HG02763 (cell line): ENCODE data around the gene HERC2.
"Not testable (repeated sequence)": the region's sequence is repeated elsewhere in the genome, so short reads cannot be mapped to it uniquely, and the experiment has no call there.

Source experiments
- ATAC-seq: cut with Tn5 transposase; IDR thresholded peaks from one replicate; pipeline ENCODE4 v1.9.1; 2021; ENCODE audit warnings: mild to moderate bottlenecking, moderate library complexity; ENCODE audit not compliant: unreplicated experiment

Gene HERC2

GRCh38 chr15:28322129-28322588 is at the start of gene HERC2:
Gene HERC2 (minus strand): TSS chr15:28322179. CDS start chr15:28321433, 746 bp downstream.
- not testable (repeated sequence) for ATAC-seq

DNA sequence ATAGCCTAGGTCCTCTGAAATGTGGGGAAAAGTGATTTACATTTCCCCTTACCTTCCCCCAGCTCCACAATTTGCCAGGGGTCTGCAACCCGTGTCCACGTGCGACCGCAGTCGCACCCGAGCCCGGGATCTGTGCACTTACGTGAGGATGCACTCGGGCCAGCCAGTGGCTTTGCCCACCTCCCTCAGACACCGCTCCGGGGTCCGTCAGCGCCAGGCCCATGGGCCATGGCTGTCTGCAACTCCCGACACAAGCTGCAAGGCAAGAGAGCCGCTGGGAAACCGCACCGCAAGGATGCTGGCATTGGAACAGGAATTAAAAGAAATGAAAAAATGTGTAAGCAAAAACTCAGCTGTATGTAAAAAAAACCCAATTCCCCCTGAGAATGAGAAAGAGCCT is 43.5 kb upstream of the HERC2 start:
- not testable (repeated sequence) for ATAC-seq

- ATAC-seq, result not testable (repeated sequence)
Observed at GRCh38 chr15:28357984-28358383, 36.0 kb upstream of the HERC2 start, which contains the start of gene GOLGA6L24. Gene GOLGA6L24 (minus strand): TSS chr15:28358084. CDS start chr15:28358023, 61 bp downstream.

DNA sequence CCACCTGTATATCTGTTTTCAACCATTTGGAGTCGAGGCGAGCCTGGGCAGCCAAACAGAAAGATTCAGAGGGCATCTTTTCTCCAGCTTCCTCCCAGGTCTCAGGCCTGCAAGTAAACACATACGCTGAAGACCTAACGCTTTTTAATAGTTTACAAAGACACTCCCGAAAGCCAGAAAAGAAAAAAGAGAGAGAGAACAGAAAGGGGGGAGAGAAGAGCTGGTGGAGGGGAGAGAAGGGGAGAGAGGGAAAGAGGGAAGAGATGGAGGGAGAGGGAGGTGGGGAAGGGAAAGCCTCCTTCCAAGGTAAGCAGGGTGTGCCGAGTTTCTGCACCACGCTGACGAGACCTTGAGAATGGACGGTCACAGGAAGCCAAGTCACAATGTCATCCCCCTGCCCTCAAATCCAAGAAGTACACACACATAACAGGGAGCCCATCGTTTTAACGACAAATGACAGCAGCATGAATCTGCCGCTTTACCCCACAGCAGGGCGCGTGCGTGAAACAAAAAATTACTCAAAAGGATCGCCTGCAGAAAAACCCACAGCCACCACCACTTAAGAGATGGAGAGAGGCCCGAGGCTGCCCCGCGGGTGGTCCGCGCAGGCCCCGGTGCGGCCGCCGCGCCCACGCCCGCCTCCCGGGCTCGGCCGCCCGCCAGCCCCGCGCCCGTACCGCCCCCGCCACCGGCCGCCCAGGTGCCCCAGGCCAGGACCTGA is 461 bp downstream of the HERC2 start:
- ATAC-seq, result not testable (repeated sequence)

- not testable (repeated sequence) for ATAC-seq
Observed at GRCh38 chr15:28319725-28320124, 2.3 kb downstream of the HERC2 start.

DNA sequence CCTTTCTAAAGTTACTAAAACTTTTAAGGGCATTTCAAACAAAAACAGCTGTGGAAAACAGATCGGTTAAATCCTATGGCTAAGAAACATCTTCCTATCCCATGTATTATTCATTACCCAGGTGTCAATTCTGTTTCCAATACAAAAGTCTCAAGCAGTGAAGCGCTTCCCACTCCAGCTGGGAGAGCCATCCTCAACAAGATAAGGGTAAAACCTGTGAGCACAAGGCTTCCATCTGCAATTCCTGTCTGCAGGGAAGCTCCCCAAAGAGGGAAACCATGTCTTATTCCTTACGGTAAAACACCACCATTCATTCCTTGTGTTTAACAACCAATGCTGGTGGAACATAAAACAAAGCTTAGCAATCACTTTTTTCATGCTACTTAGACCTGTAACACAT is 3.2 kb downstream of the HERC2 start:
- ATAC-seq, result not testable (repeated sequence)

DNA sequence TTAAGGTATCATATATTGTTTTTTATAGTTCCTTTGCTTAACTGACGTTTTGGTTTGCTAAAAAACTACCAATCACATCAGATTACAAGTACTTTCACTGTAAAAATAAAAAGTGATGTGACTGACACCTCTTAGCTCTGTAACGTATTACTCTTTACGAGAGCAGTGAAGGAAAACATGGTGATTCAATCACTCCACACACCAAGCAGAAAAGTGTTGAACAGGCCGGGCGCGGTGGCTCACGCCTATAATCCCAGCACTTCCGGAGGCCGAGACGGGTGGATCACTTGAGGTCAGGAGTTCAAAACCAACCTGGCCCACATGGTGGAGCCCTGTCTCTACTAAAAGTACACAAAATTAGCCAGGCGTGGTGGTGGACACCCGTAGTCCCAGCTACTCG is 3.9 kb downstream of the HERC2 start:
- not testable (repeated sequence) for ATAC-seq

DNA sequence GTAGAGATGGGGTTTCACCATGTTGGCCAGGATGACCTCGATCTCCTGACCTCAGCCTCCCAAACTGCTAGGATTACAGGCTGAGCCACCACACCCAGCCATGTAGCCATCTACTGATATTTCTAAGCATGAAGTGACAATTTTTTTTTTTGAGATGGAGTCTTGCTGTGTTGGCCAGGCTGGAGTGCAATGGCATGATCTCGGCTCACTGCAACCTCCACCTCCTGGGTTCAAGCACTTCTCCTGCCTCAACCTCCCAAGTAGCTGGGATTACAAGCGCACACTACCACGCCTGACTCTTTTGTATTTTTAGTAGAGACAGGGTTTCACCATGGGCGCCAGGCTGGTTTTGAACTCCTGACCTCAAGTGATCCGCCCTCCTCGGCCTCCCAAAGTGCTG is 5.0 kb downstream of the HERC2 start:
- ATAC-seq, result not testable (repeated sequence)

GRCh38 chr15:28310454-28310853 is 11.5 kb downstream of the HERC2 start:
- ATAC-seq, result not testable (repeated sequence)

DNA sequence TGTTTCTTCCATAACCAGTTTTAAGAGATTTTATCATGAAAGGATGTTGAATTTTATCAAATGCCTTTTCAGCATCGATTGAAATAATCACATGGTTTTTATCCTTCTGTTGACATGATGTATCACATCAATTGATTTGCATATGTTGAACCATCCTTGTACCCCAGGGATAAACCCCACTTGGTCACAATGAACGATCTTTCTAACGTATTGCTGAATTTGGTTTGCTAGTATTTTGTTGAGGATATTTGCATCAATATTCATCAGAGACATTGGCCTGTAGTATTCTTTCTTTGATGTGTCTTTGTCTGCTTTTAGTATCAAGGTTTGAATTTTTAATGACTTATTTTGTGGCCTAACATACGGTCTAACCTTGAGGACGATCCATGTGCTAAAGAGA is 13.3 kb downstream of the HERC2 start:
- not testable (repeated sequence) for ATAC-seq

DNA sequence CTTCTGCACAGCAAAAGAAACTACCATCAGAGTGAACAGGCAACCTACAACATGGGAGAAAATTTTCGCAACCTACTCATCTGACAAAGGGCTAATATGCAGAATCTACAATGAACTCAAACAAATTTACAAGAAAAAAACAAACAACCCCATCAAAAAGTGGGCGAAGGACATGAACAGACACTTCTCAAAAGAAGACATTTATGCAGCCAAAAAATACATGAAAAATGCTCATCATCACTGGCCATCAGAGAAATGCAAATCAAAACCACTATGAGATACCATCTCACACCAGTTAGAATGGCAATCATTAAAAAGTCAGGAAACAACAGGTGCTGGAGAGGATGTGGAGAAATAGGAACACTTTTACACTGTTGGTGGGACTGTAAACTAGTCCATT is 16.3 kb downstream of the HERC2 start:
- ATAC-seq, result not testable (repeated sequence)

DNA sequence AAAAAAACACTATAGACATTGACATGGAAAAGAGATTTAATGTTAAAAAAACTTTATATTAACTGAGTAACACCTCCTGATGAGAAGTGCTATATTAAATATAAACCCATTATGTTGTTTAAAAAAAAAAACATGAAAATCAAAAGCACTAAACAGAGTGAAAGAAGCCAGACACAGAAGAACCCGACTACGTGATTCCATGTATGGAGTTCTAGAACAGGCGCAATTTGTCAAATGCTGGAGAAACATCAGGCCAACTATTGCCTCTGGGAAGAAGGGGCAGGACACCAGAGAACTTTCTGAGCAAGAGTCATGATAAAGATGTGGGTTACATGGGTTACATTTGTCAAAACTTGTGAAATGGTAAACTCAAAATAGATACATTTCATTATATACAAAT is 24.5 kb downstream of the HERC2 start:
- not testable (repeated sequence) for ATAC-seq

DNA sequence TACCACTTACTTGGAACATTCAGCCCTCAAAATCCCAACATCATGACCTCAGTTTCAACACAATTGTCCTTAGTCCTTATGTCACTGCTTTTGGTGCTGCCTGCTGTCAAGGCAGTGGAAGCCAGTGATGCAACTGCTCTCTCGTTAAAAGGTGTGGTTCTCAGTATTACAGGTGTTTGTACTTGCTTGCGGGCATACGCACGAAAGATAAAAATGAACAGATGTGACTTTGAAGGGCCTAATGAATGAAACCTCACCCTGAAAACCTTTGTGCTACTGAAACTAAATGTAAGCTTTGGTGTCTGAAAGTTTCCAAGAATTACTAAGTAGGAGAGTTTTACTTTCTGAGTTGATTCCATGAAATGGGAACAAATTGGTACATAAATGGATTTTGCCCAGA is 25.2 kb downstream of the HERC2 start:
- ATAC-seq, result not testable (repeated sequence)

DNA sequence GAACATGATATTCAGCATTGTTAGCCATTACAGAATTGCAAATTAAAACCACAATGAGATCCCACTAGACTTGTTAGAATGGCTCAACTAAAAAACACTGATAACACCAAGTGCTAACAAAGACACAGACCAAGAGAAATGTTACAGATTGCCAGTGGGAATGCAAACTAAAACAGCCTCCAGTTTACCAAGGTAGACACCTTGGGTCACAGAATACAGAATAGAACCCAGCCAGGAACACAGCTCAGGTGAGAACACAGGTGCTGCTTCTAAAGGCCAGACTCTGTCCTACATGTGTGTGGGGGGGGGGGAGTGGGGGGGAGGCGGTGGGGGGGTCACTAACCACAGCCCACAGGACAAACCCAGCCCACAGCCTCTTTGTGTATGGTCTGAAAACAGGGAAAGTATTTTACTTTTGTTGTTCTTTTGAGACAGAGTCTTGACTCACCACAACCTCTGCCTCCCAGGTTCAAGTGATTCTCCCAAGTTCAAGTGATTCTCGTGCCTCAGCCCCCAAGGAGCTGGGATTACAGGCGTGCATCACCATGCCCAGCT is 26.9 kb downstream of the HERC2 start:
- ATAC-seq, result not testable (repeated sequence)

DNA sequence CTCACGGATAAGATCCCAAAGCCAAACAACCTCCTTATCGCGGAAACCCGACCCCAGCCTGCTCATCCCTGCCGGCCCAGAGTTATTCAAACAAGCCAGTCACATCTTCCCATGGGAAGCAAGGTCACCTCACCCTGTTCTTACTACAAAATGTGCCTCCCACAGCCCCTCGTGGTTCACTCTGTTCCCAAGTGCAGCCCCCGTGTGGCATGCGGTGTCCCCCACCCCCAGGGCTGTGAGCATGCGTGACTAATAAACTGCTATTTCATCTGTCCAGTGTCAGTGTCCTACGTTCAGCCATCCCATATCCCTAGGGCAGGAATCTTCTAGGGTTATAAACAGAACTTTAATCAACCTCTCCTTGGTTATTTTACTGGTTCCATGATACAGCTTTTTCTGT is 27.4 kb downstream of the HERC2 start:
- ATAC-seq, result not testable (repeated sequence)

GRCh38 chr15:28289694-28290463 is 32.1 kb downstream of the HERC2 start:
- ATAC-seq, result no peak

DNA sequence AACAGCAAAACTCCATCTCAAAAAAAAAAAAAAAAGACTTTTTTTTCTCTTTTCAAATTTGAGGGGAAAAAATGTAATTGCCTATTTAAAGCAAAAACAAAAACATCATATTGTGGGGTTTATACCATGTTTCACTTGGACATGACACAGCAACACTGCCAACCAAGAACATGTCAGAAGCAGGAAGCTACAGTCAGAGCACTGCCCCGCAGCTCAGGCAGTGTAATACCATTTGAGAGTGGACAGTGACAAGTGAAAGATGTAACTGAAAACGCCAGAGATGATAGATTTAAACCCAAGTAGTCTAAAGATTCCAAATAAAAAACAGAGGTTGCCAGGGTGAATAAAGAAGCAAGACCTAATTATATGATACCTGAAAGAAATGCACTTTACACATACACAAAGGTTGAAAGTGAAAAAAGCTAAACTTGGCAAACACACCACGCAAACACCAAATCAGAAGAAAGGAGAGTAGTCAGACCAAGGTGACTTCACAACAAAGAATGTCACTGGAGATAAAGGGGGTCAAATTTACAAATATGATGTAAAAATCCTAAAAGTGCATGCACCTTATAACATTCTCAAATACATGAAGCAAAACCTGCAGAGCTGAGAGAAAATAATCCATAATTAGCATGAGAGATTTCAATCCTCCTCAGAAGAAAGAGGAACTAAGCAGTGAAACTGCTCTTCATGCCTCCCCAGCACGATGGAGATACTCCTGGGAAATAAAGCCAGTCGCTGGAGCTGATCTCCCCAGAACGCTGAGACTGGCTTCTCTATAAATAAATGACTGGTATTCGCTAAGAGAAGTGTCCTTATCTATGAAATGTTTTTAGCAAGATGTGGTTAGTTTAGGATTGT is 32.9 kb downstream of the HERC2 start:
- ATAC-seq, result peak; percentile 70

- ATAC-seq, result not testable (repeated sequence)
Observed at GRCh38 chr15:28286659-28287058, 35.3 kb downstream of the HERC2 start.

GRCh38 chr15:28286031-28286430 is 35.9 kb downstream of the HERC2 start:
- ATAC-seq, result no peak

DNA sequence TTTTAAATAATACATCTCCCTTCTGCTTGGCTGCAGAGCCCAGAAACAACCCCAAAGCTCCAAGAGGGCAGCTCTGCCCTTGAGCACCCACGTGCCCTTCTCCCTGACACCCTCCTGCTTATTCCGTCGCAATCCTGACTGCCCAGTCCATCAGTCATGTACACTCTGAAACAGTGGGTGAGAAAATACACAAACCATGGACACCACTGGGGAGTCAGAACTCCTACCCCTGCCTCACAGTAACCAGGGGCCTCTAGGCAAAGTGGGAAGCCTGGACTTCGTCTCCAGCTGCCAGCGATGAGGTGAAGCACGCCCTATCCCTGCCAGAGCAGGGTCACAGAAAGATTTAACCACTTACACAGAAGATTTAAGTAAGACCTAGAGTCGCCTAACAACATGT is 40.1 kb downstream of the HERC2 start:
- ATAC-seq, result no peak

GRCh38 chr15:28274635-28275034 is 47.3 kb downstream of the HERC2 start:
- ATAC-seq, result no peak
